ENCODE results near the gene TMEM219.

- TF ChIP-seq CTCF (IDR thresholded peaks at IDR 0.05), result no peak
- TF ChIP-seq POLR2A (IDR thresholded peaks at IDR 0.05), result no peak
Observed at GRCh38 chr16:30010844-30011713, 49.2 kb downstream of the TMEM219 start, which contains the start of gene DOC2A.

Data from right lobe of liver (tissue), 4 donors.